ENCODE data around the gene ZNRF2.

DNA sequence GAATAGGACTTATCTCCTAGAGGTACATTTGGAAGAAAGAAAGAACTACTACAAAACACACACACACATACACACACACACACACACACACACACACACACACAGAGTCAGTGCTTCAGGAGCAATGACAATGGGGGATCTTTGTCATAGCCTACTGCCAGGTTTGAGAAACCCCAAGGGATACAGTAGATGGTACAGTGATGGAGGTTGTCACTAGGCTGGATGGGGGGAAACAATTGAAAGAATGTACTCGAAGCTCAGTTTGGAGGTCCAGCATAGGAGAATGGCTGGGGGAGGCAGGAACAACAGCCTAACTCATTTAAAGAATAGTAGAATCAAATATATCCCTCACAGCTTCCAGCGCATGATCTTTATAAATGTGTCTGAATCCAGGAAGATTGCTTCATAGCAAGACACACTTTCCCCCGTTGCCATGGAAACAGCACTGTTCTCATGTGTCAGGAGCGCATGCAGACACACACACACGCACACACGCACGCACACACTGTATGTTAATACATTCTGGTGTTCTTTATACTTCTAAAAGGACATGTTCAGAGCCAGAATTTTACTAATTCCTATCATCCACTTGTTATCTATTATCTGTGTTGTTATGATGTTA is 32.6 kb upstream of the ZNRF2 start:
- TF ChIP-seq EZH2 (IDR thresholded peaks at IDR 0.05) (no peak), POLR2AphosphoS5 (IDR thresholded peaks at IDR 0.05; ENCODE audit: borderline replicate concordance, low read depth, low read length) (no peak), FOXP2 (optimal IDR thresholded peaks at IDR 0.05; ENCODE audit: control extremely low read depth, extremely low read length, insufficient read depth) (no peak)

Measured in SK-N-MC (cell line).